Liver (tissue), 9 donors: ENCODE data around the gene CALU. TPM values are rescaled to one million over a fixed set of nuclear protein-coding genes. Genes with fewer than 3 reads are reported as not detected.

Experiments used
- DNase-seq: peaks from one replicate; pipeline ENCODE4 v3.0.0-alpha.2; 2017; ENCODE audit warnings: low spot score
- H3K27ac ChIP-seq, 2 donors: one replicate each; pipeline ENCODE4 v1.7.0; 2013; ENCODE audit warnings: inconsistent platforms in 2 of 2, low read length in 2 of 2, control low read depth in 1 of 2, low read depth in 1 of 2, mild to moderate bottlenecking in 1 of 2
- H3K27me3 ChIP-seq, 4 donors: one replicate each; pipeline versions ENCODE4 v1.6.1 to v1.7.0; 2013; ENCODE audit warnings: low read length in 3 of 4, inconsistent platforms in 1 of 4, mild to moderate bottlenecking in 1 of 4, moderate library complexity in 1 of 4; ENCODE audit not compliant: control insufficient read depth in 4 of 4, insufficient read depth in 4 of 4
- H3K36me3 ChIP-seq, 4 donors: one replicate each; pipeline versions ENCODE4 v1.6.1 to v1.7.0; 2013; ENCODE audit warnings: low read length in 3 of 4, mild to moderate bottlenecking in 3 of 4, low read depth in 1 of 4, moderate library complexity in 1 of 4; ENCODE audit not compliant: control insufficient read depth in 4 of 4, insufficient read depth in 3 of 4
- H3K4me1 ChIP-seq, 4 donors: one replicate each; pipeline versions ENCODE4 v1.6.1 to v1.7.0; 2013; ENCODE audit warnings: low read length in 3 of 4, mild to moderate bottlenecking in 3 of 4, moderate library complexity in 1 of 4; ENCODE audit not compliant: control insufficient read depth in 4 of 4, insufficient read depth in 4 of 4
- H3K4me3 ChIP-seq, 3 donors: one replicate each; pipeline versions ENCODE4 v1.6.1 to v1.7.0; 2013; ENCODE audit warnings: low read length in 3 of 3, control low read depth in 1 of 3, low read depth in 1 of 3, mild to moderate bottlenecking in 1 of 3
- H3K9ac ChIP-seq, 2 donors: one replicate each; pipeline ENCODE4 v1.7.0; 2013; ENCODE audit warnings: low read length in 2 of 2, mild to moderate bottlenecking in 2 of 2, moderate library complexity in 2 of 2, control low read depth in 1 of 2, low read depth in 1 of 2
- H3K9me3 ChIP-seq, 4 donors: one replicate each; pipeline versions ENCODE4 v1.6.1 to v1.7.0; 2013; ENCODE audit warnings: low read length in 3 of 4; ENCODE audit not compliant: control insufficient read depth in 4 of 4
- EGR1 ChIP-seq, 2 donors: IDR thresholded peaks; 2 replicates each; pipeline ENCODE4 v1.6.1; 2016 to 2018; ENCODE audit warnings: antibody characterized with exemption in 2 of 2, low read depth in 2 of 2
- FOXA1 ChIP-seq: IDR thresholded peaks from 2 replicates; pipeline ENCODE4 v1.6.1; 2016; ENCODE audit warnings: antibody characterized with exemption
- FOXA2 ChIP-seq: IDR thresholded peaks from 2 replicates; pipeline ENCODE4 v1.6.1; 2016; ENCODE audit warnings: antibody characterized with exemption
- GABPA ChIP-seq, 2 donors: IDR thresholded peaks in 1 of 2; conservative IDR thresholded peaks in 1 of 2; 2 replicates each; pipeline ENCODE4 v1.6.1; 2016; ENCODE audit warnings: antibody characterized with exemption in 2 of 2, mild to moderate bottlenecking in 1 of 2, moderate library complexity in 1 of 2
- HNF4A ChIP-seq, 2 donors: conservative IDR thresholded peaks; 2 replicates each; pipeline ENCODE4 v1.6.1; 2016; ENCODE audit warnings: antibody characterized with exemption in 2 of 2, mild to moderate bottlenecking in 2 of 2
- HNF4G ChIP-seq: IDR thresholded peaks from 2 replicates; pipeline ENCODE4 v1.6.1; 2016; ENCODE audit warnings: antibody characterized with exemption
- JUND ChIP-seq, 2 donors: IDR thresholded peaks; 2 replicates each; pipeline ENCODE4 v1.6.1; 2016; ENCODE audit warnings: antibody characterized with exemption in 2 of 2
- MAX ChIP-seq: IDR thresholded peaks from 2 replicates; pipeline ENCODE4 v1.6.1; 2016; ENCODE audit warnings: antibody characterized with exemption
- NR2F2 ChIP-seq: IDR thresholded peaks from 2 replicates; pipeline ENCODE4 v1.6.1; 2016; ENCODE audit warnings: antibody characterized with exemption
- RAD21 ChIP-seq, 2 donors: IDR thresholded peaks; 2 replicates each; pipeline ENCODE4 v1.6.1; 2016; ENCODE audit warnings: antibody characterized with exemption in 2 of 2, mild to moderate bottlenecking in 2 of 2
- REST ChIP-seq: IDR thresholded peaks from 2 replicates; pipeline ENCODE4 v1.6.1; 2016; ENCODE audit warnings: antibody characterized with exemption, mild to moderate bottlenecking
- SP1 ChIP-seq: IDR thresholded peaks from 2 replicates; pipeline ENCODE4 v1.6.1; 2018; ENCODE audit warnings: antibody characterized with exemption, mild to moderate bottlenecking
- TAF1 ChIP-seq: conservative IDR thresholded peaks from 2 replicates; pipeline ENCODE4 v1.6.1; 2016; ENCODE audit warnings: antibody characterized with exemption, mild to moderate bottlenecking
- YY1 ChIP-seq: IDR thresholded peaks from 2 replicates; pipeline ENCODE4 v1.6.1; 2016; ENCODE audit warnings: antibody characterized with exemption, mild to moderate bottlenecking
- ZBTB33 ChIP-seq: IDR thresholded peaks from 2 replicates; pipeline ENCODE4 v1.6.1; 2016; ENCODE audit warnings: antibody characterized with exemption
- WGBS: extraction: QIAGEN DNeasy Blood & Tissue Kit; methylation state at CpG from one replicate; pipeline ENCODE4 v1.1.7; 2013; 5-methylcytosine and 5-hydroxymethylcytosine counted together
- polyA plus RNA-seq, 2 donors: library from polyadenylated mRNA; stranded (reverse) in 1 of 2; unstranded in 1 of 2; fragments of 200-250 nt in 1 of 2; fragments of >200 nt in 1 of 2; fragmentation: Nextera tagmentation in 1 of 2; extraction: Ambion mirVana in 1 of 2; gene quantifications; one replicate each; pipeline versions ENCODE4 v1.2.1 to v1.2.3, GENCODE V29; 2013 to 2015
- total RNA-seq, 2 donors: library from RNA; depleted of rRNA; stranded (reverse); fragments of >200 nt; gene quantifications; one replicate each; pipeline ENCODE4 v1.2.3, GENCODE V29; 2014
- TF ChIP-seq, protein P1 (sequence below): fragments of 150-350 bp; IDR thresholded peaks from 2 replicates; pipeline ENCODE4 v1.5.1; 2017; ENCODE audit warnings: improper control_type of control experiment, low read depth, low read length; ENCODE audit not compliant: missing input control
- TF ChIP-seq, protein P2 (sequence below): IDR thresholded peaks from 2 replicates; pipeline ENCODE4 v1.6.1; 2016; ENCODE audit warnings: antibody characterized with exemption
- donor health status: healthy.
- donor health status: healthy.
- donor health status: healthy.
- donor health status: healthy.
- donor health status: healthy.

The CALU gene
- total and polyA plus RNA-seq, 4 donors, result 37.1 to 57.9 (median 42.5) TPM

DNA sequence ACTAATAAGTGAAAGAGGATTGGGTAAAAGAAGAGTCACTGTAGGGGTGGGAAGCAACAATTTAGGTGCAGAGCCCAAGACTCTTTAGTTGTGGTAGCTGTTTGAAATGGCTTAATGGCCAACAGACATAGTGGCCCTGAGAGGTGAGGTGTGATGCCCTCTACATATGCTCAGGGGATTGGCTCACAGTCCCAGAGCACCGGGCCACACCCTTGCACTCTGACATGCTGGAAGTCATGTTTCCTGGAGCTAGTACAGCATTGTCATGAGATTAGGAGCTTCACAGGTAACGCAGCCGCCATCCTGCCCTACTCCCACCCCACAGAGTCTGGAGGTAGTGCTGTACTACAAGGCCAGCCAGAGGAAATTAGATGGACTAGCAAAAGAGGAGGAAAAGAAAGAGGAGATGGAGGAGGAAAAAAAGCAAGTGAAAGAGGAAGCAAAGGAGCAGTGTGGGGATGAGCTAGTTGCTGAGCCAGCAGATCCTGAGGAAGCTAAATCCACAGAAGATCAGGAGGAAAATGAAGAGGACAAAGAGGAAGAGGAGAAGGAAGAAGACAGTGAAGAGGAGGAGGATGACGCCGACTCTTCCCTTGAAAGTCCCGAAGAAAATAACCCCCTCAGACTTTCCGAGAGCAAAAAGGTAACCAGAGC lies 76.3 kb downstream of the CALU start:
- Histone ChIP-seq H3K36me3 (no peaks in the 10 kb centered on the region), H3K9me3 (no peaks in the 10 kb centered on the region), H3K9ac (no peak overlapping the region), H3K4me1 (no peaks in the 10 kb centered on the region), H3K27ac (no peak overlapping the region), H3K4me3 (no peak overlapping the region), H3K27me3 (no peaks in the 10 kb centered on the region)
- DNase-seq, result no peak
- TF ChIP-seq MAX, result peak; percentile 21
- no peak for TF ChIP-seq RAD21 (IDR thresholded peaks at IDR 0.05)
- 88% methylated on average over 7 of the region's 7 CpGs for WGBS

GRCh38 chr7:128818694-128819093 lies 79.5 kb downstream of the CALU start:
- no peak for DNase-seq
- TF ChIP-seq YY1 (no peak), FOXA1 (no peak), JUND (IDR thresholded peaks at IDR 0.05) (no peak), NR2F2 (no peak), EGR1 (IDR thresholded peaks at IDR 0.05; ENCODE audit: low read depth in 2 of 2) (no peak), RAD21 (IDR thresholded peaks at IDR 0.05) (no peak), FOXA2 (no peak), GABPA (IDR thresholded peaks at IDR 0.05 in 1 of 2, conservative IDR thresholded peaks at IDR 0.05 in 1 of 2) (no peak), REST (no peak), ZBTB33 (no peak), SP1 (no peak), MAX (no peak), HNF4G (no peak), TAF1 (no peak), HNF4A (conservative IDR thresholded peaks at IDR 0.05) (no peak)
- TF ChIP-seq, protein P1, sequence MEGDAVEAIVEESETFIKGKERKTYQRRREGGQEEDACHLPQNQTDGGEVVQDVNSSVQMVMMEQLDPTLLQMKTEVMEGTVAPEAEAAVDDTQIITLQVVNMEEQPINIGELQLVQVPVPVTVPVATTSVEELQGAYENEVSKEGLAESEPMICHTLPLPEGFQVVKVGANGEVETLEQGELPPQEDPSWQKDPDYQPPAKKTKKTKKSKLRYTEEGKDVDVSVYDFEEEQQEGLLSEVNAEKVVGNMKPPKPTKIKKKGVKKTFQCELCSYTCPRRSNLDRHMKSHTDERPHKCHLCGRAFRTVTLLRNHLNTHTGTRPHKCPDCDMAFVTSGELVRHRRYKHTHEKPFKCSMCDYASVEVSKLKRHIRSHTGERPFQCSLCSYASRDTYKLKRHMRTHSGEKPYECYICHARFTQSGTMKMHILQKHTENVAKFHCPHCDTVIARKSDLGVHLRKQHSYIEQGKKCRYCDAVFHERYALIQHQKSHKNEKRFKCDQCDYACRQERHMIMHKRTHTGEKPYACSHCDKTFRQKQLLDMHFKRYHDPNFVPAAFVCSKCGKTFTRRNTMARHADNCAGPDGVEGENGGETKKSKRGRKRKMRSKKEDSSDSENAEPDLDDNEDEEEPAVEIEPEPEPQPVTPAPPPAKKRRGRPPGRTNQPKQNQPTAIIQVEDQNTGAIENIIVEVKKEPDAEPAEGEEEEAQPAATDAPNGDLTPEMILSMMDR, result no peak
- TF ChIP-seq, protein P2, sequence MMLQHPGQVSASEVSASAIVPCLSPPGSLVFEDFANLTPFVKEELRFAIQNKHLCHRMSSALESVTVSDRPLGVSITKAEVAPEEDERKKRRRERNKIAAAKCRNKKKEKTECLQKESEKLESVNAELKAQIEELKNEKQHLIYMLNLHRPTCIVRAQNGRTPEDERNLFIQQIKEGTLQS, result no peak
- Histone ChIP-seq H3K36me3 (no peaks in the 10 kb centered on the region), H3K27me3 (no peaks in the 10 kb centered on the region), H3K4me1 (no peaks in the 10 kb centered on the region), H3K4me3 (no peak overlapping the region), H3K9ac (no peak overlapping the region), H3K9me3 (no peaks in the 10 kb centered on the region), H3K27ac (no peak overlapping the region)
- 88% methylated on average over 3 of the region's 3 CpGs for WGBS
